Immature natural killer cell (primary cell): Measurements from ENCODE around the gene PTPRK. TPM values are rescaled to one million over a fixed set of nuclear protein-coding genes. Genes with fewer than 3 reads are reported as not detected.
A peak's percentile ranks its signal among the peaks of the same experiment; 100 is the strongest.

Experiments used
- DNase-seq, 3 donors: peaks; one replicate each; pipeline ENCODE4 v3.0.0; 2022; ENCODE audit warnings: mixed read lengths in 1 of 3
- H3K27ac Mint-ChIP-seq, 6 donors: one replicate each; pipeline ENCODE4 v1.8.0; 2020; ENCODE audit warnings: mixed read lengths in 6 of 6, mild to moderate bottlenecking in 5 of 6, inconsistent platforms in 4 of 6, moderate library complexity in 3 of 6
- H3K27me3 Mint-ChIP-seq, 3 donors: one replicate each; pipeline ENCODE4 v1.8.0; 2020 to 2021; ENCODE audit warnings: low read depth in 3 of 3, mild to moderate bottlenecking in 3 of 3, mixed read lengths in 3 of 3, moderate library complexity in 3 of 3, inconsistent platforms in 1 of 3
- H3K36me3 Mint-ChIP-seq, 3 donors: one replicate each; pipeline ENCODE4 v1.8.0; 2020; ENCODE audit warnings: mixed read lengths in 3 of 3, inconsistent platforms in 2 of 3, mild to moderate bottlenecking in 2 of 3
- H3K4me1 Mint-ChIP-seq, 2 donors: one replicate each; pipeline ENCODE4 v1.8.0; 2020; ENCODE audit warnings: inconsistent platforms in 2 of 2, mild to moderate bottlenecking in 2 of 2, mixed read lengths in 2 of 2, moderate library complexity in 1 of 2
- H3K4me3 Mint-ChIP-seq, 5 donors: one replicate each; pipeline ENCODE4 v1.8.0; 2020; ENCODE audit warnings: mild to moderate bottlenecking in 5 of 5, mixed read lengths in 5 of 5, inconsistent platforms in 3 of 5, moderate library complexity in 3 of 5
- H3K9me3 Mint-ChIP-seq, 6 donors: one replicate each; pipeline ENCODE4 v1.8.0; 2020; ENCODE audit warnings: mild to moderate bottlenecking in 6 of 6, mixed read lengths in 6 of 6, inconsistent platforms in 4 of 6, moderate library complexity in 3 of 6
- polyA plus RNA-seq, 3 donors: library from polyadenylated mRNA; unstranded; fragments of 300-500 nt; fragmentation: Illumina TruSeq; gene quantifications; one replicate each; pipeline ENCODE4 v1.2.3, GENCODE V29; 2021

PTPRK gene
- polyA plus RNA-seq, 3 donors from 2014 or later, result not detected

GRCh38 chr6:128343706-128344105 lies 176.7 kb downstream of the PTPRK start:
- Mint-ChIP-seq H3K27me3 (peaks cover 0 to 3% (median 3%) of the 10 kb centered on the region in 3 donors), H3K27ac (no peak overlapping the region), H3K36me3 (no peaks in the 10 kb centered on the region)

GRCh38 chr6:128339635-128340450 lies 180.6 kb downstream of the PTPRK start:
- Mint-ChIP-seq H3K27me3 (peaks cover 0 to 2% (median 0%) of the 10 kb centered on the region in 3 donors), H3K9me3 (peaks cover 0 to 2% (median 0%) of the 10 kb centered on the region in 6 donors), H3K27ac (no peak overlapping the region), H3K36me3 (no peaks in the 10 kb centered on the region), H3K4me3 (no peak overlapping the region), H3K4me1 (no peaks in the 10 kb centered on the region)
- no peak for DNase-seq

More at GRCh38 chr6:128343706-128344105, 176.7 kb downstream of the PTPRK start:
- DNase-seq, result no peak
- Mint-ChIP-seq H3K9me3 (peaks cover 0 to 2% (median 0%) of the 10 kb centered on the region in 6 donors), H3K4me3 (no peak overlapping the region), H3K4me1 (no peaks in the 10 kb centered on the region)

DNA sequence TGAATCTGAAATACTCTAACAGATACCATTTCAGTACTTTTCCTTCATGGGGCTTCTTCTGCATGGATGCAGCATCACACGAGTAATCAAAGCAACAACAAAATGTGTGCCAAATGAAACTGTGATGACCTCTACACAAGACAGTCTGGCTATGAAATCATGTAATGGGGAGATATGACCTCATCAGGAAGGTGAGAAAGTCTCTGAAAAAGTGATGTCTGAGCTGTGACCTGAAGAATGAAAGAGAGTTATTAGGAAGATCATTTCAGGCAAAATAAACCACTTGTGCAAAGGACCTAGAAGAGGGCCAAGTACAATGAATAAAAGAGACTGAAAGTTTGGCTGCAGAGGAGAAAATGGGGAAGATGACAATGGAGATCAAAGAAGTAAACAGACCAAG lies 182.8 kb downstream of the PTPRK start:
- Mint-ChIP-seq H3K4me3 (no peak overlapping the region), H3K27me3 (no peaks in the 10 kb centered on the region), H3K36me3 (no peaks in the 10 kb centered on the region), H3K9me3 (peaks cover 0 to 2% (median 0%) of the 10 kb centered on the region in 6 donors), H3K4me1 (no peaks in the 10 kb centered on the region), H3K27ac (no peak overlapping the region)
- no peak for DNase-seq

- Mint-ChIP-seq H3K36me3 (no peaks in the 10 kb centered on the region), H3K4me3 (no peak overlapping the region), H3K9me3 (peaks cover 0 to 1% (median 0%) of the 10 kb centered on the region in 6 donors), H3K27ac (no peak overlapping the region), H3K27me3 (no peaks in the 10 kb centered on the region), H3K4me1 (no peaks in the 10 kb centered on the region)
- DNase-seq, result no peak
Observed at GRCh38 chr6:128336436-128337095, 183.8 kb downstream of the PTPRK start.

DNA sequence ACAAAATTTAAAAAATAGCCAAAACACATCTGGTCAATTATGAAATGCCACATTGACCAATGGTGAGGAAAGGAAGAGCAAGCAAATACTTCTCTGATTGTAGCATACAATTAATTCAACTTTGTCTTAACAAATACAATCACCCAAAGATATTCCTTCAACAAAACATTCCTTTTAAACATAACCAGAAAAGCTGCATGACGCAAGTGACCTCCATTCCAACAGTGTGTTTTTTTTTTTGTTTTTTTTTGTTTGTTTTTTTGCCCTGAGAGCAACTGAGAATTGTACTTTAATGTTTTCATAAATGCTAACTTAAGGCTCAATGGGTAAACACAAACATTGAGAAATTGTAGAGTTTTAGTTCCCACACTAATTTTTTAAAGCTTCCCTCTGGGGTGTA lies 184.4 kb downstream of the PTPRK start:
- Mint-ChIP-seq H3K27me3 (no peaks in the 10 kb centered on the region), H3K27ac (no peak overlapping the region), H3K36me3 (no peaks in the 10 kb centered on the region), H3K4me3 (no peak overlapping the region), H3K4me1 (no peaks in the 10 kb centered on the region), H3K9me3 (peaks cover 0 to 1% (median 0%) of the 10 kb centered on the region in 6 donors)
- no peak for DNase-seq

GRCh38 chr6:128333581-128334223 lies 186.7 kb downstream of the PTPRK start:
- H3K27ac Mint-ChIP-seq, result no peak overlapping the region
- H3K4me3 Mint-ChIP-seq, result no peak overlapping the region
- no peaks in the 10 kb centered on the region for H3K27me3 Mint-ChIP-seq
- peaks cover 0 to 1% (median 0%) of the 10 kb centered on the region in 6 donors for H3K9me3 Mint-ChIP-seq
- no peaks in the 10 kb centered on the region for H3K4me1 Mint-ChIP-seq
- H3K36me3 Mint-ChIP-seq, result no peaks in the 10 kb centered on the region
- DNase-seq, result no peak

GRCh38 chr6:128327890-128328289 lies 192.5 kb downstream of the PTPRK start:
- H3K36me3 Mint-ChIP-seq, result no peaks in the 10 kb centered on the region
- peaks cover 0 to 2% (median 0%) of the 10 kb centered on the region in 3 donors for H3K27me3 Mint-ChIP-seq
- H3K27ac Mint-ChIP-seq, result no peak overlapping the region

DNA sequence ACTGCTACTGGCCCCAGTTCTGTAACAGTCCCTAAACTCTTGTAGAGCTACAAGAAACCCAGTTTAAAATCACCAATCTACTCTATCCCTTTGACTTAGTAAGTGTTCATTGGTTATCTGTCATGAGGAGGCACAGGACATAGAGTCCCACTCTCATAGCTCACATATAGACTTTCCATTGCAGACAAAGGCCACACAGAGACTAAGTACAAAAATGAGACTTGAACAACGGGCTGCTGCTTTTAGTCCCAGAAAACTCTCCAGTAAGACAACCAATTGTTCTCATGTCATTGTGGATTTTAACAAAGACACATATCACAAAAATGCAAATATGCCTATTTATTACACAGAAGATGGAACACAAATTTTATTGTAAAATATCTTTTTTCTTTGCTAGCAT lies 197.4 kb downstream of the PTPRK start:
- no peak overlapping the region for H3K4me3 Mint-ChIP-seq
- H3K27me3 Mint-ChIP-seq, result peaks cover 0 to 2% (median 0%) of the 10 kb centered on the region in 3 donors
- no peaks in the 10 kb centered on the region for H3K36me3 Mint-ChIP-seq

More at GRCh38 chr6:128327890-128328289, 192.5 kb downstream of the PTPRK start:
- no peak overlapping the region for H3K4me3 Mint-ChIP-seq
- H3K9me3 Mint-ChIP-seq, result peaks cover 0 to 1% (median 0%) of the 10 kb centered on the region in 6 donors
- DNase-seq, result peak; percentile 6 to 11 (median 9)
- no peaks in the 10 kb centered on the region for H3K4me1 Mint-ChIP-seq

DNA sequence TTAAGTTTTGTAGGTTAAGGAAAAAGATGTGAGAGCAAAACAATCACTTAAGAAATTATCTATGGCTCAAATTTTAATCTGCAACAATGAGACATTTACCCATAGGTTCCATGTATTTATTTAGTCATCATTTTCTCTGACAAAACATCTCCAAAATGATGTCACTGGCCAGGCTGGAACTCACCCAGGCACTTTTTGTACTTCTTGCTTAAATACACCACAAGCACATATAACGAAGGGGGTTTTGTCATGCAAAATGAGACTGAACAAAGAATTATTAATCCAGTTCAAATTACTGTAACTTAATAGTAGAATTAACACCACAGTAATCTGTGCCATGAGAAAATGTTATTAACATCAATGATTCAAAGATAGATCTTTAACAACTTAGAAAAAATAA lies 200.5 kb downstream of the PTPRK start:
- Mint-ChIP-seq H3K9me3 (no peaks in the 10 kb centered on the region), H3K36me3 (no peaks in the 10 kb centered on the region), H3K4me1 (no peaks in the 10 kb centered on the region), H3K4me3 (no peak overlapping the region), H3K27ac (no peak overlapping the region), H3K27me3 (peaks cover 0 to 2% (median 0%) of the 10 kb centered on the region in 3 donors)
- no peak for DNase-seq

More for the DNA sequence above, 197.4 kb downstream of the PTPRK start:
- Mint-ChIP-seq H3K9me3 (no peaks in the 10 kb centered on the region), H3K27ac (no peak overlapping the region), H3K4me1 (no peaks in the 10 kb centered on the region)
- no peak for DNase-seq

DNA sequence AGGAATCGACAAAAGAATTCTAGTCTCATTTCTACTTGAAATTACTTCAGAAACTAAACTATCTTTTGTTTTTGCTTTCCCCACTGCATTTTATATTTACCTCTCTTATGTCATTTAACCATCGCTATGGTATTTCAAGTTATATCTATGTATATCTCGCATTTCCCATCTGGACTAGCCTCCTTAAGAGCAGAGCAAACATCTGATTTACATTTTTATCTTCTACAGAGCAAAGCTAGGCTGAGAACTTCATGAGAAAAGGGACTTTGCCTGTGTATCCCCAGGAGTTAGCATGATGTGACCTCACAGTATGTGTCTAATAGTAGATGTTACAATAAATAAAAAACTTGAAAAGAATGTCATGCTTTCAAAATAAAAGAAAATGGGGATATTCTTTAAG lies 201.2 kb downstream of the PTPRK start:
- no peaks in the 10 kb centered on the region for H3K9me3 Mint-ChIP-seq
- H3K36me3 Mint-ChIP-seq, result no peaks in the 10 kb centered on the region
- no peak overlapping the region for H3K4me3 Mint-ChIP-seq
- no peaks in the 10 kb centered on the region for H3K4me1 Mint-ChIP-seq
- no peak for DNase-seq
- H3K27me3 Mint-ChIP-seq, result no peaks in the 10 kb centered on the region
- no peak overlapping the region for H3K27ac Mint-ChIP-seq

- no peaks in the 10 kb centered on the region for H3K9me3 Mint-ChIP-seq
- DNase-seq, result no peak
- H3K27ac Mint-ChIP-seq, result no peak overlapping the region
- H3K4me1 Mint-ChIP-seq, result peaks cover 0 to 11% of the 10 kb centered on the region in 2 donors
- H3K36me3 Mint-ChIP-seq, result no peaks in the 10 kb centered on the region
- H3K27me3 Mint-ChIP-seq, result peaks cover 0 to 2% (median 0%) of the 10 kb centered on the region in 3 donors
- H3K4me3 Mint-ChIP-seq, result no peak overlapping the region
Observed at GRCh38 chr6:128316258-128316929, 204.0 kb downstream of the PTPRK start.

GRCh38 chr6:128314190-128314589 lies 206.2 kb downstream of the PTPRK start:
- Mint-ChIP-seq H3K9me3 (no peaks in the 10 kb centered on the region), H3K27me3 (peaks cover 0 to 2% (median 0%) of the 10 kb centered on the region in 3 donors), H3K36me3 (no peaks in the 10 kb centered on the region), H3K27ac (no peak overlapping the region), H3K4me3 (no peak overlapping the region), H3K4me1 (peaks cover 0 to 11% of the 10 kb centered on the region in 2 donors)
- no peak for DNase-seq

GRCh38 chr6:128311944-128312570 lies 208.3 kb downstream of the PTPRK start:
- Mint-ChIP-seq H3K4me3 (no peak overlapping the region), H3K27me3 (peaks cover 0 to 5% (median 0%) of the 10 kb centered on the region in 3 donors), H3K9me3 (no peaks in the 10 kb centered on the region), H3K4me1 (peaks cover 0 to 11% of the 10 kb centered on the region in 2 donors), H3K36me3 (no peaks in the 10 kb centered on the region), H3K27ac (no peak overlapping the region)
- no peak for DNase-seq
